HG02588 (cell line): Measurements from ENCODE around the gene C1QL2.

ENCODE experiments used
- ATAC-seq: cut with Tn5 transposase; IDR thresholded peaks from one replicate; pipeline ENCODE4 v1.9.1; 2021; ENCODE audit warnings: mild to moderate bottlenecking, moderate library complexity; ENCODE audit not compliant: unreplicated experiment

Gene C1QL2

GRCh38 chr2:119179991-119180390 is 21.4 kb upstream of the C1QL2 start:
- ATAC-seq = no peak

DNA sequence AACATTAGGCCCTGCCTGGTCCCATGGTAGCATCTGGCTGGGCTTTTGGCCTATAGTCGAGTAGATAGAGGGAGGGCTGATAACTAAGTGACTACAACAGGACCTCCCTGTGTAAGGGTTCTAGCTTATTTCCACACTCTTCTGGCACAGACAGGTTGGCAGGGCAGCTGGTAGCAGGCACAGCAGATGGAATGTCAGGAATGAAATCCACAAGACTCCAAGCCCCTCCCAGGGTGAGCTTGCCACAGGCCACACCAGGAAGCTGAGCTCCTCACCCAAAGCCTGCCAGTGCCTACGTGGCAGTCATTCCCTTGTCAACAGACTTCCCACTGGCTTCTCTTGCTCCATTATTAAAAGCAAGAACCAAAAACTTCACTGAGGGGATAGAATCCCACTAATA is 20.7 kb upstream of the C1QL2 start:
- no peak for ATAC-seq

GRCh38 chr2:119178776-119179175 is 20.2 kb upstream of the C1QL2 start:
- no peak for ATAC-seq

DNA sequence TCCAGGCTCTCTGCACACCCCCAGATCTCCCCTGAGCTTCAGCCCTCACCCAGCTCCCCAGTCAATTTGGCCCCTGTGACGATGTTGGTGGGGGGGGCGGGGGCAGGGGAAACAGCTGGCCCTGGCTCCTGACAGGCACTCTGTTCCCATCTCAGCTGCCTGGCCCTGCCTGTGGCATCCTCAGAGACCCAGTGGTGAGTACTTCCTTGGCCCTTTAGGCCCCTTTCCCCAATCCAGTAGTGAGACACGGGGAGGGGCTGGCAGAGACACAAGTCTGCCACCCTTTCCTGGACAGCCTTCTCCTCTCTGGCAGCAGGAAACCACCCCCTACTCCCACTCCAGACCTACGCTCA is 19.3 kb upstream of the C1QL2 start:
- no peak for ATAC-seq

DNA sequence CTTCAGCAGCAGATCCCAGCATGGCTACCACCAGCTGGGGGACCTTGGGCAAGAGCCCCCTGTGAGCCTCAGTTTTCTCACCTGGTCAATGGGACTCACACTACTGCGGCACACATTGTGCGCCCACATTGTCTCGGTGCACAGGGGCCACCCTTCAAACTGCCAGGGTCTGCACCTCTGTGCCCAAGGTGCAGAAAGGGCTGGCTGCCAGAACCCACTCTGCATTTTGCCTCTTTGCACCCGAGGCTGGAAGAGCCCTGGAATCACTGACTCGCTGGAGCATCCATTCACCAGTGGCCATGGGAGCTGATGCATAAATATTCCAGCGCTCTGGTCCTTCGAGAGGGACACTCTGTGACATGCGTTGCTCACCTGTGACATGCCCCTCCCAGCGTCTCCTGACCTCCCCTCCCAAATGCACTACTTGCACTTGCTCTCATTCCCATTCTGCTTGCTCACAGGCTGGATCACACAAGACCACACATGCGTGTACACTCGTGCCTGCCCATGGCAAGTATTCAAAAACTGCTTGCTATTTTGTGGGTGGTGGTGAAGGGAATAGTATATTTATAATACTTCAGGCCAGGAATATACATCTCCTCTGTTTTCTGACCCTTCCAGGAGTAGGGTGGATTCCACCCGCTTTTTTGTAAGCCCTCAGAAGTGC is 18.8 kb upstream of the C1QL2 start:
- no peak for ATAC-seq

DNA sequence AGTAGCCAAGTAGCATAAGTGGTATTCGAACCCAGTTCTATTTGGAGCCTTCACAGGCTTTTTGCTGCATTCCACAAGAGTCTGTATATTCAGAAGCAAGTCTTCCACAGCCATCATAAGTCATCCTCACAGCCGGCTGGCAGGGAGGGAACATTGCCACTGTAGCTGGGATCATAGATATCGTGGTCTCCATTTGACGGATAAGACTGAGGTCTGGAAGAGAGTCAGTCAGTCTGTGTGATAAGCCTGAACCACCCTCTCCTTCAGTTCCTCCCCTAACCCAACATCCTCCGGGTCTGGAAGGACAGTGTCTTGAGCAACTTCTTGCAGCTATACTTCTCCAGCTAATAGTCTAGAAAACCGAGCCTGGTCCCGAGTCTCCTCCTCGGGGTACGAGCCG is 17.0 kb upstream of the C1QL2 start:
- ATAC-seq = no peak

- no peak for ATAC-seq
Observed at GRCh38 chr2:119174993-119175347, 16.4 kb upstream of the C1QL2 start.

GRCh38 chr2:119174216-119174992 is 15.9 kb upstream of the C1QL2 start:
- ATAC-seq = peak; percentile 76

DNA sequence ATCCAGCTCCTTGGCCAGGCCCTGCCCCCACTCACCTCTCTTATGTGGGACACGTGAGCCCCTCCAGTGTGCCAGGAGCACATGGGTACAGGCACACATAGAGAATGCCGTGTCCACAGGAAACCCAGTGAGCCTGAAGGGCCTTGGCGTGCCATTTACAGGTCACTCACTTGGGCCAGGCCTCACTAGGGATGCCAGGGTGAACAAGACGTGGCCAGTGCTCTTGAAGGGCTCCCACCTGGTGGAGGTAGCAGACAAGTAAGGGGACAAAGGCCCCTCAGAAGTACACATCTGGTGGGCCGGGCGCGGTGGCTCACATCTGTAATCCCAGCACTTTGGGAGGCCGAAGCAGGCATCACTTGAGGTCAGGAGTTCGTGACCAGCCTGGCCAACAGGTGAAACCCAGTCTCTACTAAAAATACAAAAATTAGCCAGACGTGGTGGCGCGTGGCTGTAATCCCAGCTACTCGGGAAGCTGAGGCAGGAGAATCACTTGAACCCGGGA is 15.1 kb upstream of the C1QL2 start:
- ATAC-seq = no peak

- ATAC-seq = no peak
Observed at GRCh38 chr2:119170504-119170903, 12.0 kb upstream of the C1QL2 start.

DNA sequence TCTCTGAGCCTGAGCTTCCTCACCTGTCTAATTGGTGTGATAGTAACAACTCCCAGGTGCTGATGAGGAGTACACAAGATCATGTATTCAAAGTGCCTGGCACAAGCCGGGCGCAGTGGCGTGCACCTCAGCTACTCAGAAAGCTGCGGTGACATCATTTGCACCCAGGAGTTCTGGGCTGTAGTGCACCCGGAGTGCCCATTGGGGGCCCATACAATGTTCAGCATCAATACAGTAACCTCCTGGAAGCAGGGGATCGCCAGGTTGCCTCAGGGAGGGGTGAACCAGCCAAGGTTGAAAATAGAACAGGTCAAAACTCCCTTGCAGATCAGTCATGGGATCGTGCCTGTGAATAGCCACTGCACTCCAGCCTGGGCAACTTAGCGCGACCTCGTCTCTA is 11.2 kb upstream of the C1QL2 start:
- no peak for ATAC-seq

GRCh38 chr2:119160361-119160990 is 1.9 kb upstream of the C1QL2 start:
- ATAC-seq = no peak

GRCh38 chr2:119157850-119158511 is 570 bp downstream of the C1QL2 start:
- ATAC-seq = no peak

- no peak for ATAC-seq
Observed at GRCh38 chr2:119156891-119157773, 1.4 kb downstream of the C1QL2 start.

DNA sequence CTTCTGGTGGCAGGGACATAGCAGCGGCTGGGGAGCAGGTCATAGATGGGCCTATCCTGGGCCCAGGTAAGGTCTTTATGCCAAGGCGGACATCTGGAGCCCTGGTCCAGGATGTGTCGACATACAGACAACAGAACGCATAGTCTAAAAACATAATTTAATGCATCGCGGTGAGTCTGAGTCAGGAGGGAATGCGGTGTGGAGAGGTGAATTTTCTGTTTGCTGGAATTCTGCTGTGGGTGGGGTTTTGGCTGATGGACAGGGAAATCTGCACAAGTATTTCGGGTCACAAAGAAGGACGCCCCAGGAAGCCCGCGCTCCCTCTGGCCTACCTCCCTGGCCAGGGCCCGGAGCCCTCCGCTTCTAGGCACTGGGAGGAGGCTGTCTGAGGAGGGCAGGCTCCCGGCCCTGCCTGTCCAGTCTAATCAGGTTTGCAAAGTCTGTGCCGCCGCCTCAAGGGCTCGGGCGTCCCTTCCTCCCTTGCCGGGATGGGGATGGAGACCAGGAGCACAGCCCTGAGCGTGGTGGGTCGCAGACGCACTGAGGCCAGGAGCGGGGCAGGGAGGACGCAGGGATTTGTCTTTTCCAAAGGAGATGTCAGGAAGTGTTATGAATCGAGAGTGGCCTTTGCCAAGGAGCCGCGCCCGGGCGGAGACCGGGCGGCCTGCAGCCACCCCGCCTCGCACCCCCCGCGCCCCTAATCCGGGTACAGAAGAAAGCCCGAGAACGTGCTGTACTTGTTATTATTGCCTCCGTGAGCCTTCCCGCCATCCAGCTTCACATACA is 2.3 kb downstream of the C1QL2 start:
- no peak for ATAC-seq

DNA sequence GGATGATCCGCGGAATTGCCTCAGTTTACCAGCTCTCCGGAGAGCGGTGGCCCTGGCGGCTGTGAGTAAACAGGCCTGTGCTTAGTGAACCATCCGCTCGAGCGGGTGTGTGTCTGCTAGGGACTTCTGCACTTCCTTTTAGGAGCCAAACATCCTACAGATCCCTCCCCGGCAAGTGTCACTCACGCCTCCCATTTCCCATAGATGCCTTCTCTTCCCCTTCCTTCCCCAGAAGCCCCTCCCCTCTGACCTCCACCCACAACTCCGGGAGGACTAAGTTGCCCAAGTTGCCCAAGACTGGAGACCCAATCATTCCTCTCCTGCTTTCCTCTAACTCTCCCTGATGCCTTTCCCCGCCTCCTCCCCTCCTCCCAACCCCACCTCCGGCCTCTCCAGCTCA is 2.9 kb downstream of the C1QL2 start:
- no peak for ATAC-seq

DNA sequence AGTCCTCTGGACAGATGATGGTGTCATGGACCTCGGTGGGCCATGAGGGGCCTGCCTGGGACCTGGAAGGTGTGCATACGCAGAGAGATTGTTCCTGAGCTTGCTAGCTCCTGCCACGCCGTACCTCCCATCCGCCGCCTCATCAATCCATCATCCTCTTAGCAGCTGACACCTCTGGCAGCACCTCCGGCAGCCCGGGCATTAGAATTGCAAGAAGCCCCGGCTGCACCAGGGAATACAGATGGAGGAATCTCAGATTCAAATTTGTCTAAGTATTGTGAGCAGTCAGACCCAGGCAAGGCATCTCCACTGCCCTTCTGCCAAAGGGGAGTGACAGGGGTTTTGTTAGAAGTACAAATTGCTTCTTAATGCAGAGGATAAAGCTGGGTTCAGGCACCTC is 4.5 kb downstream of the C1QL2 start:
- ATAC-seq = no peak

DNA sequence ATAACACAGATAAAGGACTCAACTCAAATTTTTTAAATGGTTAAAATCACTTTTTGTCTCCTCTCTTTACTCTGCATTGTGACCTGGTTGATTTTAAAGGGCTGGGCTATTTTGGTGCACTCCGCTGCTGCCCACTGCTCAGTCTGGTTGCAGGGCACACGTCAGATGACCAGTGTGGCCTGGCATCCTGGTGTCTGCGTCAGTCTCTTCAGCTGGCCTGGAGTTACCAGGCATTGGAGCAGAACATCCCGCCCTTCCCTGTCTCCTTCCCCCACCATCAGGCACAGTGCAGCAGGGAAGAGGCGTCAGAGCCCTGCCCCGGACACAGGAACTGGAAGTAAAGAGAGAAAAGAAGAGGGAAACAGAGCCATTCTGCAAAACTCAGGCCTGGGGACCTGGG is 8.9 kb downstream of the C1QL2 start:
- ATAC-seq = no peak

- ATAC-seq = no peak
Observed at GRCh38 chr2:119147776-119148715, 10.5 kb downstream of the C1QL2 start.
